22Rv1 (cell line): ENCODE data around the gene ALS2.

ENCODE experiments used
- CTCF ChIP-seq: fragments of 450-650 bp; IDR thresholded peaks from 2 replicates; pipeline ENCODE4 v1.5.1; 2017; ENCODE audit warnings: mild to moderate bottlenecking
- ZFX ChIP-seq: fragments of 450-650 bp; IDR thresholded peaks from 2 replicates; pipeline ENCODE4 v1.6.1; 2017; ENCODE audit warnings: antibody characterized with exemption, borderline replicate concordance

GRCh38 chr2:201793631-201794030 lies 12.9 kb upstream of the ALS2 start:
- TF ChIP-seq CTCF (no peak), ZFX (no peak)
